ENCODE measurements around the gene TSSC4. TPM values are rescaled to one million over a fixed set of nuclear protein-coding genes. Genes with fewer than 3 reads are reported as not detected.

The TSSC4 gene
- total and polyA plus RNA-seq, 2 of the 13 experiments (the other 11 are each of a cell fraction or from before 2014, with no cell fraction given), result 16.2 to 58.6 TPM

DNA sequence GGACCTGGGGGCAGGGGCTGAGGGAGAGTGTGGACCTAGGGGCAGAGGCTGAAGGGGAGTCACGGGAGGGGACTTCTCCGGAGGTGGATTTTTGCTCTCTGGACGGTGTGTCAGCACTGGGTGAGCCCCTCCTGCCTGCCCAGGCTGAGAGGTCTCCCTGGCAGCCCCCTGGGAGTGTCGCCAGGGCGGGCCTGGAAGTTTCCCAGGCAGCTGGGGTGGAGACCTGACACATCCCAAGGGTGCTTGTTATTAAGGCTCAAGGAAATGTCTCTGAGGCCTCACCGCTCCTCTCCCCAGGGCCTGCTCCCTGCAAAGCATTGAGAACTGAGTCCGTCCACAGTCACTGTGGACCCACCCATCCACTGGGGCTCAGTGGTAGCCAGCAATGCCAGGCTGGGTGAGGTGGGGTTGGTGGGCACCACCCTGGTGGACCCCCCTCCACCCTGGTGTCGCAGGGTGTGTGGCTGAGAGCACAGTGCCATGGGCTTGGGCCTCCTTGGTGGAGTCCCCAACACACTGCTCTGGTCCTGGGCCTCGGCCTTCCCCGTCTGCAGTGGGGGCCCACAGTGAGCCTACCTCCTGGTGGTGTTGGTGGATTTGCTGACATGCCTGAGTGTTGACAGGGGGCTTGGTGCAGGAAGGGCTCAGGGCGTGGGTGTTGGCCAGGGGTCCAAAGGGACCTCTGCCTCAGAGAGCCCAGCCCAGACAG, 20.9 kb upstream of the TSSC4 start:
- Histone ChIP-seq H3K9ac (ENCODE audit: insufficient read depth, low read depth, low read length) (no peak overlapping the region), H3K4me2 (ENCODE audit: low read depth, low read length) (no peak overlapping the region), H3K27me3 (ENCODE audit: control insufficient read depth in 1 of 2, insufficient read depth in 2 of 2, low read length in 2 of 2) (peaks cover 7 to 70% of the 10 kb centered on the region in 2 experiments), H4K20me1 (ENCODE audit: insufficient read depth, low read length) (no peaks in the 10 kb centered on the region), H3K4me3 (replicated peaks in 1 of 3; ENCODE audit: insufficient read depth in 1 of 3, low read depth in 2 of 3, low read length in 3 of 3) (no peak overlapping the region), H3K79me2 (ENCODE audit: insufficient read depth, low read length) (no peaks in the 10 kb centered on the region), H3K9me3 (ENCODE audit: low read length) (no peaks in the 10 kb centered on the region), H2AFZ (ENCODE audit: low read length) (no peak overlapping the region), H3K36me3 (replicated peaks in 1 of 2; ENCODE audit: control insufficient read depth in 1 of 2, insufficient read depth in 2 of 2, low read length in 2 of 2) (no peaks in the 10 kb centered on the region), H3K4me1 (ENCODE audit: insufficient read depth, low read length) (peaks cover 7% of the 10 kb centered on the region; the same call in 1 of the 2 replicates), H3K27ac (ENCODE audit: extremely low read length, insufficient read depth, low read length) (no peak overlapping the region)
- DNase-seq (ENCODE audit: low spot score) (no peak), FAIRE-seq (no peak), ATAC-seq (no peak)
- ChIA-PET CTCF (ENCODE audit: low intra/inter-chr PET ratio, low total read pairs) (no interaction called here), POLR2A (no interaction called here)
- 0% methylated on average over 4 of the region's 11 CpGs for WGBS (ENCODE audit: low lambda C conversion rate)
- intact Hi-C loops (cut with micrococcal nuclease; ENCODE audit: unreplicated experiment) (no loop called here), in situ Hi-C loops (cut with HindIII; ENCODE audit: extremely low pct_ligation_motif_present, low pct_unique_long_range_greater_than_20kb) (no loop called here)
- no TSS peak for BruUV-seq (replicated peaks)
- no peak for TF ChIP-seq PHF21A (CRISPR knock-in tag; IDR thresholded peaks at IDR 0.05)
- TF ChIP-seq, protein P1, sequence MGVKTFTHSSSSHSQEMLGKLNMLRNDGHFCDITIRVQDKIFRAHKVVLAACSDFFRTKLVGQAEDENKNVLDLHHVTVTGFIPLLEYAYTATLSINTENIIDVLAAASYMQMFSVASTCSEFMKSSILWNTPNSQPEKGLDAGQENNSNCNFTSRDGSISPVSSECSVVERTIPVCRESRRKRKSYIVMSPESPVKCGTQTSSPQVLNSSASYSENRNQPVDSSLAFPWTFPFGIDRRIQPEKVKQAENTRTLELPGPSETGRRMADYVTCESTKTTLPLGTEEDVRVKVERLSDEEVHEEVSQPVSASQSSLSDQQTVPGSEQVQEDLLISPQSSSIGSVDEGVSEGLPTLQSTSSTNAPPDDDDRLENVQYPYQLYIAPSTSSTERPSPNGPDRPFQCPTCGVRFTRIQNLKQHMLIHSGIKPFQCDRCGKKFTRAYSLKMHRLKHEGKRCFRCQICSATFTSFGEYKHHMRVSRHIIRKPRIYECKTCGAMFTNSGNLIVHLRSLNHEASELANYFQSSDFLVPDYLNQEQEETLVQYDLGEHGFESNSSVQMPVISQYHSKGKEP (CRISPR knock-in tag; IDR thresholded peaks at IDR 0.05), result no peak
- no peak for TF ChIP-seq ZNF264 (CRISPR knock-in tag; IDR thresholded peaks at IDR 0.05)
- no peak for TF ChIP-seq ZNF543 (CRISPR knock-in tag; IDR thresholded peaks at IDR 0.05)
- TF ChIP-seq, protein P2, sequence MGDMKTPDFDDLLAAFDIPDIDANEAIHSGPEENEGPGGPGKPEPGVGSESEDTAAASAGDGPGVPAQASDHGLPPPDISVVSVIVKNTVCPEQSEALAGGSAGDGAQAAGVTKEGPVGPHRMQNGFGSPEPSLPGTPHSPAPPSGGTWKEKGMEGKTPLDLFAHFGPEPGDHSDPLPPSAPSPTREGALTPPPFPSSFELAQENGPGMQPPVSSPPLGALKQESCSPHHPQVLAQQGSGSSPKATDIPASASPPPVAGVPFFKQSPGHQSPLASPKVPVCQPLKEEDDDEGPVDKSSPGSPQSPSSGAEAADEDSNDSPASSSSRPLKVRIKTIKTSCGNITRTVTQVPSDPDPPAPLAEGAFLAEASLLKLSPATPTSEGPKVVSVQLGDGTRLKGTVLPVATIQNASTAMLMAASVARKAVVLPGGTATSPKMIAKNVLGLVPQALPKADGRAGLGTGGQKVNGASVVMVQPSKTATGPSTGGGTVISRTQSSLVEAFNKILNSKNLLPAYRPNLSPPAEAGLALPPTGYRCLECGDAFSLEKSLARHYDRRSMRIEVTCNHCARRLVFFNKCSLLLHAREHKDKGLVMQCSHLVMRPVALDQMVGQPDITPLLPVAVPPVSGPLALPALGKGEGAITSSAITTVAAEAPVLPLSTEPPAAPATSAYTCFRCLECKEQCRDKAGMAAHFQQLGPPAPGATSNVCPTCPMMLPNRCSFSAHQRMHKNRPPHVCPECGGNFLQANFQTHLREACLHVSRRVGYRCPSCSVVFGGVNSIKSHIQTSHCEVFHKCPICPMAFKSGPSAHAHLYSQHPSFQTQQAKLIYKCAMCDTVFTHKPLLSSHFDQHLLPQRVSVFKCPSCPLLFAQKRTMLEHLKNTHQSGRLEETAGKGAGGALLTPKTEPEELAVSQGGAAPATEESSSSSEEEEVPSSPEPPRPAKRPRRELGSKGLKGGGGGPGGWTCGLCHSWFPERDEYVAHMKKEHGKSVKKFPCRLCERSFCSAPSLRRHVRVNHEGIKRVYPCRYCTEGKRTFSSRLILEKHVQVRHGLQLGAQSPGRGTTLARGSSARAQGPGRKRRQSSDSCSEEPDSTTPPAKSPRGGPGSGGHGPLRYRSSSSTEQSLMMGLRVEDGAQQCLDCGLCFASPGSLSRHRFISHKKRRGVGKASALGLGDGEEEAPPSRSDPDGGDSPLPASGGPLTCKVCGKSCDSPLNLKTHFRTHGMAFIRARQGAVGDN (CRISPR knock-in tag; IDR thresholded peaks at IDR 0.05), result 0 out of 2 replicates have a peak, but pooled peaks have one; percentile 3
- no peak for TF ChIP-seq ZNF780A (CRISPR knock-in tag; IDR thresholded peaks at IDR 0.05)

Measured in HepG2 (cell line).